SU-DHL-6 (cell line): ENCODE results near the gene LSM7.

Experiments used
- EZH2phosphoT487 ChIP-seq: fragments of 200-600 bp; sonication (generic), shearing (Covaris generic); conservative IDR thresholded peaks from 2 replicates; pipeline ENCODE4 v1.6.1; 2018; ENCODE audit warnings: mild to moderate bottlenecking, antibody characterized with exemption, low read length, moderate library complexity, mixed read lengths
- TF ChIP-seq, protein P1 (sequence below): fragments of 200-600 bp; sonication (generic); IDR thresholded peaks from one replicate; pipeline ENCODE4 v1.5.1; 2017; ENCODE audit warnings: antibody characterized with exemption, mild to moderate bottlenecking, low read length, moderate library complexity; ENCODE audit not compliant: insufficient read depth, poor library complexity, severe bottlenecking

DNA sequence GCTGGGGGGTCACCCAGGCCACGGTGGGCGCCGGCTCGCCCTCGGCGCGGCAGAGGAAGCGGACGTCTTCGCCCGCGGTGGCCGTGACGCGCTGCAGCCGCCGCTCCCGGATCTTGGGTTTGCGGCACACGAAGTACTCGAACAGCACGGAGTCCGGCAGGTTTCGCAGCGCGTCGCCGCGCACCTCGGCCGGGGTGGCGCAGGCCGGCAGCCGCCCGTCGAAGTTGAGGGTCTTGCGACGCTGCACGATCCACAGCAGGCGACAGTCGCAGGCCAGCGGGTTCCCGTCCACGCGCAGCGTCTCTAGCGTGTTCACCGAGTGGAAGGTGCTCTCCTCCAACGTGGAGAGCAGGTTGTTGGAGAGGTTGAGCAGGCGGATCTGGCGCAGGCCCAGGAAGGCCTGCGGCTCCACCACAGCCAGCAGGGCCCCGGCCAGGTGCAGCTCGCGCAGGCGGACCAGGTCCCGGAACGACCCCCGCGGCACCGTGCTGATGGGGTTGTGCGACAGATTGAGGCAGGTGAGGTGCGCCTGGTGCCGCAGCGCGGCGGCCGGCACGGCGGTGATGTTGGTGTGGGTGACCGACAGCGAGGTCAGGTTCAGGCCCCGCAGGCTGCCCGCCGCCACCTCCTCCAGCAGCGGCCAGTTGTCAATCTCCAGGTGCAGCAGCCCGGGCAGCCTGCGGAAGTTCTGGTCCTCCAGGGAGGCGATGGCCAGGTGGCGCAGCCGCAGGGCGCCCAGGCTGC is 37.8 kb downstream of the LSM7 start:
- TF ChIP-seq, protein P1, sequence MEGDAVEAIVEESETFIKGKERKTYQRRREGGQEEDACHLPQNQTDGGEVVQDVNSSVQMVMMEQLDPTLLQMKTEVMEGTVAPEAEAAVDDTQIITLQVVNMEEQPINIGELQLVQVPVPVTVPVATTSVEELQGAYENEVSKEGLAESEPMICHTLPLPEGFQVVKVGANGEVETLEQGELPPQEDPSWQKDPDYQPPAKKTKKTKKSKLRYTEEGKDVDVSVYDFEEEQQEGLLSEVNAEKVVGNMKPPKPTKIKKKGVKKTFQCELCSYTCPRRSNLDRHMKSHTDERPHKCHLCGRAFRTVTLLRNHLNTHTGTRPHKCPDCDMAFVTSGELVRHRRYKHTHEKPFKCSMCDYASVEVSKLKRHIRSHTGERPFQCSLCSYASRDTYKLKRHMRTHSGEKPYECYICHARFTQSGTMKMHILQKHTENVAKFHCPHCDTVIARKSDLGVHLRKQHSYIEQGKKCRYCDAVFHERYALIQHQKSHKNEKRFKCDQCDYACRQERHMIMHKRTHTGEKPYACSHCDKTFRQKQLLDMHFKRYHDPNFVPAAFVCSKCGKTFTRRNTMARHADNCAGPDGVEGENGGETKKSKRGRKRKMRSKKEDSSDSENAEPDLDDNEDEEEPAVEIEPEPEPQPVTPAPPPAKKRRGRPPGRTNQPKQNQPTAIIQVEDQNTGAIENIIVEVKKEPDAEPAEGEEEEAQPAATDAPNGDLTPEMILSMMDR, result no peak
- TF ChIP-seq EZH2phosphoT487, result no peak
